ENCODE results near the gene HPS5.

HPS5 gene

GRCh38 chr11:18321578-18321968, 367 bp downstream of the HPS5 start:
- no peaks in the 10 kb centered on the region for H3K4me1 ChIP-seq (ENCODE audit: control insufficient read depth, insufficient read depth, low read length)

GRCh38 chr11:18320617-18321016, 1.3 kb downstream of the HPS5 start:
- H3K27ac ChIP-seq (ENCODE audit: low read length) = no peak overlapping the region
- no peak for DNase-seq (ENCODE audit: low read depth, low spot score)
- H3K9me3 ChIP-seq (ENCODE audit: control insufficient read depth, insufficient read depth, low read length) = no peaks in the 10 kb centered on the region
- H3K27me3 ChIP-seq (ENCODE audit: control insufficient read depth, insufficient read depth, low read length) = no peaks in the 10 kb centered on the region
- H3K4me3 ChIP-seq (ENCODE audit: low read length) = no peak overlapping the region
- no peaks in the 10 kb centered on the region for H3K36me3 ChIP-seq (ENCODE audit: control insufficient read depth, insufficient read depth, low read length)
- no peaks in the 10 kb centered on the region for H3K4me1 ChIP-seq (ENCODE audit: control insufficient read depth, insufficient read depth, low read length)

More at GRCh38 chr11:18321578-18321968, 367 bp downstream of the HPS5 start:
- Histone ChIP-seq H3K36me3 (ENCODE audit: control insufficient read depth, insufficient read depth, low read length) (no peaks in the 10 kb centered on the region), H3K4me3 (ENCODE audit: low read length) (peak overlapping the region; percentile 78; the same call in 1 of the 2 replicates), H3K27ac (ENCODE audit: low read length) (no peak overlapping the region), H3K9me3 (ENCODE audit: control insufficient read depth, insufficient read depth, low read length) (no peaks in the 10 kb centered on the region), H3K27me3 (ENCODE audit: control insufficient read depth, insufficient read depth, low read length) (no peaks in the 10 kb centered on the region)
- WGBS (ENCODE audit: insufficient coverage, insufficient read length) = no CpG with 5 or more reads among the region's 4 CpGs
- DNase-seq (ENCODE audit: low read depth, low spot score) = no peak

- no CpG with 5 or more reads among the region's 3 CpGs for WGBS (ENCODE audit: insufficient coverage, insufficient read length)
Measured at GRCh38 chr11:18319914-18320313, 2.0 kb downstream of the HPS5 start.

GRCh38 chr11:18317551-18317950, 4.4 kb downstream of the HPS5 start:
- no peaks in the 10 kb centered on the region for H3K9me3 ChIP-seq (ENCODE audit: control insufficient read depth, insufficient read depth, low read length)
- no CpG with 5 or more reads among the region's 4 CpGs for WGBS (ENCODE audit: insufficient coverage, insufficient read length)
- no peaks in the 10 kb centered on the region for H3K36me3 ChIP-seq (ENCODE audit: control insufficient read depth, insufficient read depth, low read length)
- no peaks in the 10 kb centered on the region for H3K4me1 ChIP-seq (ENCODE audit: control insufficient read depth, insufficient read depth, low read length)
- H3K4me3 ChIP-seq (ENCODE audit: low read length) = no peak overlapping the region
- H3K27ac ChIP-seq (ENCODE audit: low read length) = no peak overlapping the region
- H3K27me3 ChIP-seq (ENCODE audit: control insufficient read depth, insufficient read depth, low read length) = no peaks in the 10 kb centered on the region
- no peak for DNase-seq (ENCODE audit: low read depth, low spot score)

More at GRCh38 chr11:18319914-18320313, 2.0 kb downstream of the HPS5 start:
- no peaks in the 10 kb centered on the region for H3K4me1 ChIP-seq (ENCODE audit: control insufficient read depth, insufficient read depth, low read length)
- H3K27me3 ChIP-seq (ENCODE audit: control insufficient read depth, insufficient read depth, low read length) = no peaks in the 10 kb centered on the region
- DNase-seq (ENCODE audit: low read depth, low spot score) = no peak
- no peak overlapping the region for H3K4me3 ChIP-seq (ENCODE audit: low read length)
- no peaks in the 10 kb centered on the region for H3K9me3 ChIP-seq (ENCODE audit: control insufficient read depth, insufficient read depth, low read length)
- H3K36me3 ChIP-seq (ENCODE audit: control insufficient read depth, insufficient read depth, low read length) = no peaks in the 10 kb centered on the region
- no peak overlapping the region for H3K27ac ChIP-seq (ENCODE audit: low read length)

- H3K4me3 ChIP-seq (ENCODE audit: low read length) = no peak overlapping the region
- no CpG with 5 or more reads among the region's 2 CpGs for WGBS (ENCODE audit: insufficient coverage, insufficient read length)
- H3K27ac ChIP-seq (ENCODE audit: low read length) = no peak overlapping the region
- H3K9me3 ChIP-seq (ENCODE audit: control insufficient read depth, insufficient read depth, low read length) = no peaks in the 10 kb centered on the region
- H3K36me3 ChIP-seq (ENCODE audit: control insufficient read depth, insufficient read depth, low read length) = no peaks in the 10 kb centered on the region
- H3K27me3 ChIP-seq (ENCODE audit: control insufficient read depth, insufficient read depth, low read length) = no peaks in the 10 kb centered on the region
- DNase-seq (ENCODE audit: low read depth, low spot score) = no peak
- H3K4me1 ChIP-seq (ENCODE audit: control insufficient read depth, insufficient read depth, low read length) = no peaks in the 10 kb centered on the region
Measured at GRCh38 chr11:18315893-18316292, 6.0 kb downstream of the HPS5 start.

GRCh38 chr11:18314784-18315523, 7.0 kb downstream of the HPS5 start:
- Histone ChIP-seq H3K4me1 (ENCODE audit: control insufficient read depth, insufficient read depth, low read length) (no peaks in the 10 kb centered on the region), H3K4me3 (ENCODE audit: low read length) (no peak overlapping the region), H3K27me3 (ENCODE audit: control insufficient read depth, insufficient read depth, low read length) (no peaks in the 10 kb centered on the region), H3K36me3 (ENCODE audit: control insufficient read depth, insufficient read depth, low read length) (no peaks in the 10 kb centered on the region), H3K9me3 (ENCODE audit: control insufficient read depth, insufficient read depth, low read length) (no peaks in the 10 kb centered on the region), H3K27ac (ENCODE audit: low read length) (no peak overlapping the region)
- WGBS (ENCODE audit: insufficient coverage, insufficient read length) = no CpG with 5 or more reads among the region's 9 CpGs
- DNase-seq (ENCODE audit: low read depth, low spot score) = no peak

GRCh38 chr11:18313965-18314763, 7.8 kb downstream of the HPS5 start:
- no peak overlapping the region for H3K27ac ChIP-seq (ENCODE audit: low read length)
- H3K4me1 ChIP-seq (ENCODE audit: control insufficient read depth, insufficient read depth, low read length) = no peaks in the 10 kb centered on the region
- WGBS (ENCODE audit: insufficient coverage, insufficient read length) = no CpG with 5 or more reads among the region's 10 CpGs
- no peak overlapping the region for H3K4me3 ChIP-seq (ENCODE audit: low read length)
- DNase-seq (ENCODE audit: low read depth, low spot score) = no peak
- no peaks in the 10 kb centered on the region for H3K9me3 ChIP-seq (ENCODE audit: control insufficient read depth, insufficient read depth, low read length)
- H3K36me3 ChIP-seq (ENCODE audit: control insufficient read depth, insufficient read depth, low read length) = no peaks in the 10 kb centered on the region
- H3K27me3 ChIP-seq (ENCODE audit: control insufficient read depth, insufficient read depth, low read length) = no peaks in the 10 kb centered on the region

GRCh38 chr11:18312663-18313420, 9.1 kb downstream of the HPS5 start:
- Histone ChIP-seq H3K27ac (ENCODE audit: low read length) (no peak overlapping the region), H3K9me3 (ENCODE audit: control insufficient read depth, insufficient read depth, low read length) (no peaks in the 10 kb centered on the region), H3K4me3 (ENCODE audit: low read length) (no peak overlapping the region), H3K4me1 (ENCODE audit: control insufficient read depth, insufficient read depth, low read length) (no peaks in the 10 kb centered on the region), H3K27me3 (ENCODE audit: control insufficient read depth, insufficient read depth, low read length) (no peaks in the 10 kb centered on the region), H3K36me3 (ENCODE audit: control insufficient read depth, insufficient read depth, low read length) (peaks cover 2% of the 10 kb centered on the region; the same call in 1 of the 2 replicates)
- no peak for DNase-seq (ENCODE audit: low read depth, low spot score)
- WGBS (ENCODE audit: insufficient coverage, insufficient read length) = no CpG with 5 or more reads among the region's 2 CpGs

GRCh38 chr11:18312012-18312411, 9.9 kb downstream of the HPS5 start:
- no CpG with 5 or more reads among the region's 3 CpGs for WGBS (ENCODE audit: insufficient coverage, insufficient read length)
- H3K27me3 ChIP-seq (ENCODE audit: control insufficient read depth, insufficient read depth, low read length) = no peaks in the 10 kb centered on the region
- no peak for DNase-seq (ENCODE audit: low read depth, low spot score)
- H3K36me3 ChIP-seq (ENCODE audit: control insufficient read depth, insufficient read depth, low read length) = peaks cover 2% of the 10 kb centered on the region; the same call in 1 of the 2 replicates
- no peak overlapping the region for H3K4me3 ChIP-seq (ENCODE audit: low read length)
- H3K27ac ChIP-seq (ENCODE audit: low read length) = no peak overlapping the region
- no peaks in the 10 kb centered on the region for H3K4me1 ChIP-seq (ENCODE audit: control insufficient read depth, insufficient read depth, low read length)
- no peaks in the 10 kb centered on the region for H3K9me3 ChIP-seq (ENCODE audit: control insufficient read depth, insufficient read depth, low read length)

GRCh38 chr11:18310800-18311340, 11.1 kb downstream of the HPS5 start:
- WGBS (ENCODE audit: insufficient coverage, insufficient read length) = no CpG with 5 or more reads among the region's 6 CpGs
- no peaks in the 10 kb centered on the region for H3K9me3 ChIP-seq (ENCODE audit: control insufficient read depth, insufficient read depth, low read length)
- no peaks in the 10 kb centered on the region for H3K27me3 ChIP-seq (ENCODE audit: control insufficient read depth, insufficient read depth, low read length)
- H3K27ac ChIP-seq (ENCODE audit: low read length) = no peak overlapping the region
- DNase-seq (ENCODE audit: low read depth, low spot score) = no peak
- H3K4me3 ChIP-seq (ENCODE audit: low read length) = no peak overlapping the region
- H3K36me3 ChIP-seq (ENCODE audit: control insufficient read depth, insufficient read depth, low read length) = peaks cover 2% of the 10 kb centered on the region; the same call in 1 of the 2 replicates
- H3K4me1 ChIP-seq (ENCODE audit: control insufficient read depth, insufficient read depth, low read length) = no peaks in the 10 kb centered on the region
